Spleen (tissue), 11 donors: ENCODE data around the gene THOC5. TPM values are rescaled to one million over a fixed set of nuclear protein-coding genes. Genes with fewer than 3 reads are reported as not detected.

Experiments
- DNase-seq: peaks from one replicate; pipeline ENCODE4 v3.0.0-alpha.2; 2020
- H3K27ac ChIP-seq, 8 donors: fragments of 200-600 bp; sonication (generic) in 7 of 8; 1 replicate in 4 of 8; 2 replicates in 4 of 8; pipeline versions ENCODE4 v1.5.0 to v1.8.0; 2016 to 2021; ENCODE audit warnings: inconsistent platforms in 4 of 8, mild to moderate bottlenecking in 4 of 8, moderate library complexity in 1 of 8
- H3K27me3 ChIP-seq, 7 donors: fragments of 200-600 bp; sonication (generic) in 6 of 7; replicated peaks in 1 of 7; 1 replicate in 4 of 7; 2 replicates in 3 of 7; pipeline versions ENCODE4 v1.5.0 to v1.8.0; 2016 to 2021; ENCODE audit warnings: inconsistent platforms in 3 of 7, mild to moderate bottlenecking in 1 of 7
- H3K36me3 ChIP-seq, 6 donors: fragments of 200-600 bp; sonication (generic) in 5 of 6; 1 replicate in 4 of 6; 2 replicates in 2 of 6; pipeline versions ENCODE4 v1.5.0 to v1.8.0; 2016 to 2021; ENCODE audit warnings: inconsistent platforms in 2 of 6
- H3K4me1 ChIP-seq, 6 donors: fragments of 200-600 bp; sonication (generic) in 5 of 6; 1 replicate in 3 of 6; 2 replicates in 3 of 6; pipeline versions ENCODE4 v1.5.0 to v1.8.0; 2016 to 2021; ENCODE audit warnings: inconsistent platforms in 3 of 6
- H3K4me3 ChIP-seq, 8 donors: fragments of 200-600 bp; sonication (generic) in 7 of 8; 1 replicate in 4 of 8; 2 replicates in 4 of 8; pipeline versions ENCODE4 v1.5.0 to v1.8.0; 2016 to 2021; ENCODE audit warnings: inconsistent platforms in 4 of 8, mild to moderate bottlenecking in 4 of 8, moderate library complexity in 2 of 8
- H3K9me3 ChIP-seq, 8 donors: fragments of 200-600 bp; sonication (generic) in 7 of 8; 1 replicate in 4 of 8; 2 replicates in 4 of 8; pipeline versions ENCODE4 v1.5.0 to v1.8.0; 2016 to 2021; ENCODE audit warnings: inconsistent platforms in 4 of 8
- CTCF ChIP-seq, 11 experiments: fragments of 200-600 bp in 7 of 11; fragments of 450-650 bp in 4 of 11; sonication (generic) in 4 of 11; IDR thresholded peaks in 8 of 11; conservative IDR thresholded peaks in 3 of 11; 1 replicate in 7 of 11; 2 replicates in 4 of 11; pipeline versions ENCODE4 v1.4.0 to v1.8.0; 2016 to 2021; ENCODE audit warnings: antibody characterized with exemption in 11 of 11, inconsistent platforms in 4 of 11, mild to moderate bottlenecking in 1 of 11
- POLR2A ChIP-seq, 3 donors: fragments of 450-650 bp; IDR thresholded peaks; one replicate each; pipeline ENCODE4 v1.5.1; 2017; ENCODE audit warnings: antibody characterized with exemption in 3 of 3, mild to moderate bottlenecking in 1 of 3
- POLR2AphosphoS5 ChIP-seq, 3 donors: sonication (generic); formaldehyde crosslinking; IDR thresholded peaks; one replicate each; pipeline ENCODE4 v1.5.1; 2017; ENCODE audit warnings: antibody characterized with exemption in 3 of 3
- WGBS, 5 donors: extraction: QIAGEN DNeasy Blood & Tissue Kit in 3 of 5; methylation state at CpG; one replicate each; pipeline versions ENCODE4 v1.1.5 to v1.1.7; 2013 to 2018; 5-methylcytosine and 5-hydroxymethylcytosine counted together
- intact Hi-C: fragments of 100-400 bp; cut with DNase I; formaldehyde crosslinking; loops from one replicate; pipeline ENCODE4 v1.15.0; 2023; ENCODE audit warnings: low total_unique reads
- polyA plus RNA-seq, 3 donors: library from polyadenylated mRNA; stranded (reverse); fragments of 200-250 nt; gene quantifications; one replicate each; pipeline ENCODE4 v1.2.1, GENCODE V29; 2013
- total RNA-seq, 7 donors: library from RNA; depleted of rRNA in 3 of 7; stranded (reverse); fragments of >200 nt in 3 of 7; fragmentation: NEBNext Ultra II Directional in 4 of 7; extraction: Animal tissue kit (Norgen Biotek cat#: 25700) in 4 of 7; gene quantifications; one replicate each; pipeline versions ENCODE4 v1.1.0 to v1.2.1, GENCODE V29; 2016 to 2021
- donor health status: healthy with polysubstance abuse.
- donor health status: DM: no; HTN: no; CAD: no; lungs with moderate emphysema.
- donor health status: DM: no; HTN: no; CAD: no.
- donor health status: Bipolar disorder and iron deficiency.
- donor health status: healthy.
- donor health status: DM: no; HTN: no; CAD: no.
- donor health status: DM: yes; HTN: yes; CAD: no.

Gene THOC5
- total and polyA plus RNA-seq, 10 donors: 14.4 to 55.5 (median 35.4) TPM

GRCh38 chr22:29485448-29485847 is 68.1 kb downstream of the THOC5 start:
- H3K27me3 ChIP-seq: peaks cover 0 to 28% (median 16%) of the 10 kb centered on the region in 7 donors
- WGBS, 5 donors: 80 to 95% (median 90%) methylated on average over 4 to 8 of the region's 8 CpGs
- no peak overlapping the region for H3K27ac ChIP-seq
- TF ChIP-seq POLR2AphosphoS5 (IDR thresholded peaks at IDR 0.05) (no peak), POLR2A (IDR thresholded peaks at IDR 0.05) (no peak), CTCF (IDR thresholded peaks at IDR 0.05 in 8 of 11, conservative IDR thresholded peaks at IDR 0.05 in 3 of 11) (no peak)
- peaks cover 2 to 26% (median 20%) of the 10 kb centered on the region in 6 donors for H3K4me1 ChIP-seq
- no peak overlapping the region for H3K4me3 ChIP-seq
- H3K9me3 ChIP-seq: peaks cover 0 to 6% (median 0%) of the 10 kb centered on the region in 8 donors
- intact Hi-C loops: no loop called here
- H3K36me3 ChIP-seq: no peaks in the 10 kb centered on the region
- no peak for DNase-seq

- Histone ChIP-seq H3K27ac (no peak overlapping the region), H3K27me3 (peaks cover 0 to 36% (median 25%) of the 10 kb centered on the region in 7 donors), H3K4me1 (peaks cover 2 to 31% (median 28%) of the 10 kb centered on the region in 6 donors), H3K9me3 (peaks cover 0 to 9% (median 0%) of the 10 kb centered on the region in 8 donors), H3K36me3 (no peaks in the 10 kb centered on the region), H3K4me3 (no peak overlapping the region)
- intact Hi-C loops: no loop called here
- TF ChIP-seq POLR2A (IDR thresholded peaks at IDR 0.05) (no peak), CTCF (IDR thresholded peaks at IDR 0.05 in 8 of 11, conservative IDR thresholded peaks at IDR 0.05 in 3 of 11) (no peak), POLR2AphosphoS5 (IDR thresholded peaks at IDR 0.05) (no peak)
- no peak for DNase-seq
- 89 to 98% (median 94%) methylated on average over 3 of the region's 3 CpGs for WGBS, 5 donors
Observed at GRCh38 chr22:29484642-29485041, 68.9 kb downstream of the THOC5 start.

- Histone ChIP-seq H3K27me3 (peaks cover 0 to 50% (median 34%) of the 10 kb centered on the region in 7 donors), H3K4me3 (no peak overlapping the region), H3K9me3 (peaks cover 0 to 9% (median 0%) of the 10 kb centered on the region in 8 donors), H3K27ac (no peak overlapping the region), H3K36me3 (no peaks in the 10 kb centered on the region), H3K4me1 (peaks cover 2 to 45% (median 35%) of the 10 kb centered on the region in 6 donors)
- intact Hi-C loops: no loop called here
- 87 to 99% (median 97%) methylated on average over 13 of the region's 13 CpGs for WGBS, 5 donors
- TF ChIP-seq POLR2A (IDR thresholded peaks at IDR 0.05): no peak
- no peak for TF ChIP-seq POLR2AphosphoS5 (IDR thresholded peaks at IDR 0.05)
- no peak for TF ChIP-seq CTCF (IDR thresholded peaks at IDR 0.05 in 8 of 11, conservative IDR thresholded peaks at IDR 0.05 in 3 of 11)
- no peak for DNase-seq
Observed at GRCh38 chr22:29483254-29483653, 70.3 kb downstream of the THOC5 start.

GRCh38 chr22:29482726-29483125 is 70.8 kb downstream of the THOC5 start:
- H3K27me3 ChIP-seq: peaks cover 0 to 55% (median 39%) of the 10 kb centered on the region in 7 donors
- peaks cover 2 to 50% (median 35%) of the 10 kb centered on the region in 6 donors for H3K4me1 ChIP-seq
- H3K4me3 ChIP-seq: no peak overlapping the region
- H3K27ac ChIP-seq: no peak overlapping the region
- H3K9me3 ChIP-seq: peaks cover 0 to 9% (median 0%) of the 10 kb centered on the region in 8 donors
- TF ChIP-seq POLR2AphosphoS5 (IDR thresholded peaks at IDR 0.05): no peak
- no peak for TF ChIP-seq CTCF (IDR thresholded peaks at IDR 0.05 in 8 of 11, conservative IDR thresholded peaks at IDR 0.05 in 3 of 11)
- TF ChIP-seq POLR2A (IDR thresholded peaks at IDR 0.05): no peak
- no peaks in the 10 kb centered on the region for H3K36me3 ChIP-seq
- intact Hi-C loops: no loop called here
- WGBS, 5 donors: 86 to 94% (median 91%) methylated on average over 6 to 7 of the region's 7 CpGs
- no peak for DNase-seq
